Liver (tissue), 9 donors: ENCODE measurements around the gene PLCB2. TPM values are rescaled to one million over a fixed set of nuclear protein-coding genes. Genes with fewer than 3 reads are reported as not detected.

Experiments
- DNase-seq: peaks from one replicate; pipeline ENCODE4 v3.0.0-alpha.2; 2017; ENCODE audit warnings: low spot score
- H3K27ac ChIP-seq, 2 donors: one replicate each; pipeline ENCODE4 v1.7.0; 2013; ENCODE audit warnings: inconsistent platforms in 2 of 2, low read length in 2 of 2, control low read depth in 1 of 2, low read depth in 1 of 2, mild to moderate bottlenecking in 1 of 2
- H3K27me3 ChIP-seq, 4 donors: one replicate each; pipeline versions ENCODE4 v1.6.1 to v1.7.0; 2013; ENCODE audit warnings: low read length in 3 of 4, inconsistent platforms in 1 of 4, mild to moderate bottlenecking in 1 of 4, moderate library complexity in 1 of 4; ENCODE audit not compliant: control insufficient read depth in 4 of 4, insufficient read depth in 4 of 4
- H3K36me3 ChIP-seq, 4 donors: one replicate each; pipeline versions ENCODE4 v1.6.1 to v1.7.0; 2013; ENCODE audit warnings: low read length in 3 of 4, mild to moderate bottlenecking in 3 of 4, low read depth in 1 of 4, moderate library complexity in 1 of 4; ENCODE audit not compliant: control insufficient read depth in 4 of 4, insufficient read depth in 3 of 4
- H3K4me1 ChIP-seq, 4 donors: one replicate each; pipeline versions ENCODE4 v1.6.1 to v1.7.0; 2013; ENCODE audit warnings: low read length in 3 of 4, mild to moderate bottlenecking in 3 of 4, moderate library complexity in 1 of 4; ENCODE audit not compliant: control insufficient read depth in 4 of 4, insufficient read depth in 4 of 4
- H3K4me3 ChIP-seq, 3 donors: one replicate each; pipeline versions ENCODE4 v1.6.1 to v1.7.0; 2013; ENCODE audit warnings: low read length in 3 of 3, control low read depth in 1 of 3, low read depth in 1 of 3, mild to moderate bottlenecking in 1 of 3
- H3K9ac ChIP-seq, 2 donors: one replicate each; pipeline ENCODE4 v1.7.0; 2013; ENCODE audit warnings: low read length in 2 of 2, mild to moderate bottlenecking in 2 of 2, moderate library complexity in 2 of 2, control low read depth in 1 of 2, low read depth in 1 of 2
- H3K9me3 ChIP-seq, 4 donors: one replicate each; pipeline versions ENCODE4 v1.6.1 to v1.7.0; 2013; ENCODE audit warnings: low read length in 3 of 4; ENCODE audit not compliant: control insufficient read depth in 4 of 4
- EGR1 ChIP-seq, 2 donors: IDR thresholded peaks; 2 replicates each; pipeline ENCODE4 v1.6.1; 2016 to 2018; ENCODE audit warnings: antibody characterized with exemption in 2 of 2, low read depth in 2 of 2
- FOXA1 ChIP-seq: IDR thresholded peaks from 2 replicates; pipeline ENCODE4 v1.6.1; 2016; ENCODE audit warnings: antibody characterized with exemption
- FOXA2 ChIP-seq: IDR thresholded peaks from 2 replicates; pipeline ENCODE4 v1.6.1; 2016; ENCODE audit warnings: antibody characterized with exemption
- HNF4A ChIP-seq, 2 donors: conservative IDR thresholded peaks; 2 replicates each; pipeline ENCODE4 v1.6.1; 2016; ENCODE audit warnings: antibody characterized with exemption in 2 of 2, mild to moderate bottlenecking in 2 of 2
- HNF4G ChIP-seq: IDR thresholded peaks from 2 replicates; pipeline ENCODE4 v1.6.1; 2016; ENCODE audit warnings: antibody characterized with exemption
- JUND ChIP-seq, 2 donors: IDR thresholded peaks; 2 replicates each; pipeline ENCODE4 v1.6.1; 2016; ENCODE audit warnings: antibody characterized with exemption in 2 of 2
- RAD21 ChIP-seq, 2 donors: IDR thresholded peaks; 2 replicates each; pipeline ENCODE4 v1.6.1; 2016; ENCODE audit warnings: antibody characterized with exemption in 2 of 2, mild to moderate bottlenecking in 2 of 2
- RXRA ChIP-seq, 2 donors: IDR thresholded peaks; 2 replicates each; pipeline ENCODE4 v1.6.1; 2017 to 2018; ENCODE audit warnings: antibody characterized with exemption in 2 of 2, mild to moderate bottlenecking in 1 of 2
- SP1 ChIP-seq: IDR thresholded peaks from 2 replicates; pipeline ENCODE4 v1.6.1; 2018; ENCODE audit warnings: antibody characterized with exemption, mild to moderate bottlenecking
- YY1 ChIP-seq: IDR thresholded peaks from 2 replicates; pipeline ENCODE4 v1.6.1; 2016; ENCODE audit warnings: antibody characterized with exemption, mild to moderate bottlenecking
- WGBS: extraction: QIAGEN DNeasy Blood & Tissue Kit; methylation state at CpG from one replicate; pipeline ENCODE4 v1.1.7; 2013; 5-methylcytosine and 5-hydroxymethylcytosine counted together
- polyA plus RNA-seq, 2 donors: library from polyadenylated mRNA; stranded (reverse) in 1 of 2; unstranded in 1 of 2; fragments of 200-250 nt in 1 of 2; fragments of >200 nt in 1 of 2; fragmentation: Nextera tagmentation in 1 of 2; extraction: Ambion mirVana in 1 of 2; gene quantifications; one replicate each; pipeline versions ENCODE4 v1.2.1 to v1.2.3, GENCODE V29; 2013 to 2015
- total RNA-seq, 2 donors: library from RNA; depleted of rRNA; stranded (reverse); fragments of >200 nt; gene quantifications; one replicate each; pipeline ENCODE4 v1.2.3, GENCODE V29; 2014
- TF ChIP-seq, protein P1 (sequence below): IDR thresholded peaks from 2 replicates; pipeline ENCODE4 v1.6.1; 2016; ENCODE audit warnings: antibody characterized with exemption
- TF ChIP-seq, protein P2 (sequence below): IDR thresholded peaks from 2 replicates; pipeline ENCODE4 v1.6.1; 2016; ENCODE audit warnings: antibody characterized with exemption, mild to moderate bottlenecking
- TF ChIP-seq, protein P3 (sequence below): IDR thresholded peaks from 2 replicates; pipeline ENCODE4 v1.6.1; 2016; ENCODE audit warnings: antibody characterized with exemption
- TF ChIP-seq, protein P4 (sequence below): fragments of 150-350 bp; IDR thresholded peaks from 2 replicates; pipeline ENCODE4 v1.5.1; 2017; ENCODE audit warnings: improper control_type of control experiment, low read depth, low read length; ENCODE audit not compliant: missing input control
- donor health status: healthy.
- donor health status: healthy.
- donor health status: healthy.
- donor health status: healthy.
- donor health status: healthy.

Gene PLCB2
- total and polyA plus RNA-seq, 4 donors, result 2.1 to 13.3 (median 7.6) TPM

DNA sequence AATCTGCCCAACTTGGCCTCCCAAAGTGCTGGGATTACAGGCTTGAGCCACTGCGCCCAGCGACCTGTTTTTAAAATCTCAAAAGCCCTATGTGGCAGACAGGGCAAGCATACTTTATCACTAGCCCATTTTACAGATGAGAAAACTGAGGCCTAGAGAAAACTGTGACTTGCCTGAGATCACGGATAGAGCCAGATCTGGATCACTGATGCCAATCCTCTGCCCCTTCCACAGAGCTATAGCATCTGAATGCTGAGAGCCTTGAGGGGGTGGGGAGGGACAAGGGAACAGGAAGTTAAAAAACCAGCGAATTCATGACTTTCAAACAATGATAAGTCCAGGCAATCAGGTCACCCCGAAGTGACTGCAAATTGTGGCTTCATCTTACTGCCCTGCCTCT, 32.2 kb downstream of the PLCB2 start:
- Histone ChIP-seq H3K27ac (no peak overlapping the region), H3K9me3 (no peaks in the 10 kb centered on the region), H3K36me3 (no peaks in the 10 kb centered on the region), H3K9ac (no peak overlapping the region), H3K4me1 (peaks cover 7 to 19% (median 13%) of the 10 kb centered on the region in 4 donors), H3K27me3 (peaks cover 0 to 2% (median 0%) of the 10 kb centered on the region in 4 donors), H3K4me3 (no peak overlapping the region)
- 66% methylated on average over 5 of the region's 5 CpGs for WGBS
- TF ChIP-seq SP1, result no peak
- TF ChIP-seq, protein P1, sequence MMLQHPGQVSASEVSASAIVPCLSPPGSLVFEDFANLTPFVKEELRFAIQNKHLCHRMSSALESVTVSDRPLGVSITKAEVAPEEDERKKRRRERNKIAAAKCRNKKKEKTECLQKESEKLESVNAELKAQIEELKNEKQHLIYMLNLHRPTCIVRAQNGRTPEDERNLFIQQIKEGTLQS, result no peak
- TF ChIP-seq, protein P2, sequence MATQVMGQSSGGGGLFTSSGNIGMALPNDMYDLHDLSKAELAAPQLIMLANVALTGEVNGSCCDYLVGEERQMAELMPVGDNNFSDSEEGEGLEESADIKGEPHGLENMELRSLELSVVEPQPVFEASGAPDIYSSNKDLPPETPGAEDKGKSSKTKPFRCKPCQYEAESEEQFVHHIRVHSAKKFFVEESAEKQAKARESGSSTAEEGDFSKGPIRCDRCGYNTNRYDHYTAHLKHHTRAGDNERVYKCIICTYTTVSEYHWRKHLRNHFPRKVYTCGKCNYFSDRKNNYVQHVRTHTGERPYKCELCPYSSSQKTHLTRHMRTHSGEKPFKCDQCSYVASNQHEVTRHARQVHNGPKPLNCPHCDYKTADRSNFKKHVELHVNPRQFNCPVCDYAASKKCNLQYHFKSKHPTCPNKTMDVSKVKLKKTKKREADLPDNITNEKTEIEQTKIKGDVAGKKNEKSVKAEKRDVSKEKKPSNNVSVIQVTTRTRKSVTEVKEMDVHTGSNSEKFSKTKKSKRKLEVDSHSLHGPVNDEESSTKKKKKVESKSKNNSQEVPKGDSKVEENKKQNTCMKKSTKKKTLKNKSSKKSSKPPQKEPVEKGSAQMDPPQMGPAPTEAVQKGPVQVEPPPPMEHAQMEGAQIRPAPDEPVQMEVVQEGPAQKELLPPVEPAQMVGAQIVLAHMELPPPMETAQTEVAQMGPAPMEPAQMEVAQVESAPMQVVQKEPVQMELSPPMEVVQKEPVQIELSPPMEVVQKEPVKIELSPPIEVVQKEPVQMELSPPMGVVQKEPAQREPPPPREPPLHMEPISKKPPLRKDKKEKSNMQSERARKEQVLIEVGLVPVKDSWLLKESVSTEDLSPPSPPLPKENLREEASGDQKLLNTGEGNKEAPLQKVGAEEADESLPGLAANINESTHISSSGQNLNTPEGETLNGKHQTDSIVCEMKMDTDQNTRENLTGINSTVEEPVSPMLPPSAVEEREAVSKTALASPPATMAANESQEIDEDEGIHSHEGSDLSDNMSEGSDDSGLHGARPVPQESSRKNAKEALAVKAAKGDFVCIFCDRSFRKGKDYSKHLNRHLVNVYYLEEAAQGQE, result no peak
- TF ChIP-seq HNF4G, result no peak
- no peak for TF ChIP-seq EGR1 (IDR thresholded peaks at IDR 0.05; ENCODE audit: low read depth in 2 of 2)
- no peak for TF ChIP-seq FOXA1
- no peak for TF ChIP-seq RXRA (IDR thresholded peaks at IDR 0.05)
- no peak for TF ChIP-seq FOXA2
- no peak for TF ChIP-seq JUND (IDR thresholded peaks at IDR 0.05)
- TF ChIP-seq, protein P3, sequence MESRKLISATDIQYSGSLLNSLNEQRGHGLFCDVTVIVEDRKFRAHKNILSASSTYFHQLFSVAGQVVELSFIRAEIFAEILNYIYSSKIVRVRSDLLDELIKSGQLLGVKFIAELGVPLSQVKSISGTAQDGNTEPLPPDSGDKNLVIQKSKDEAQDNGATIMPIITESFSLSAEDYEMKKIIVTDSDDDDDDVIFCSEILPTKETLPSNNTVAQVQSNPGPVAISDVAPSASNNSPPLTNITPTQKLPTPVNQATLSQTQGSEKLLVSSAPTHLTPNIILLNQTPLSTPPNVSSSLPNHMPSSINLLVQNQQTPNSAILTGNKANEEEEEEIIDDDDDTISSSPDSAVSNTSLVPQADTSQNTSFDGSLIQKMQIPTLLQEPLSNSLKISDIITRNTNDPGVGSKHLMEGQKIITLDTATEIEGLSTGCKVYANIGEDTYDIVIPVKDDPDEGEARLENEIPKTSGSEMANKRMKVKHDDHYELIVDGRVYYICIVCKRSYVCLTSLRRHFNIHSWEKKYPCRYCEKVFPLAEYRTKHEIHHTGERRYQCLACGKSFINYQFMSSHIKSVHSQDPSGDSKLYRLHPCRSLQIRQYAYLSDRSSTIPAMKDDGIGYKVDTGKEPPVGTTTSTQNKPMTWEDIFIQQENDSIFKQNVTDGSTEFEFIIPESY, result no peak
- TF ChIP-seq YY1, result no peak
- TF ChIP-seq, protein P4, sequence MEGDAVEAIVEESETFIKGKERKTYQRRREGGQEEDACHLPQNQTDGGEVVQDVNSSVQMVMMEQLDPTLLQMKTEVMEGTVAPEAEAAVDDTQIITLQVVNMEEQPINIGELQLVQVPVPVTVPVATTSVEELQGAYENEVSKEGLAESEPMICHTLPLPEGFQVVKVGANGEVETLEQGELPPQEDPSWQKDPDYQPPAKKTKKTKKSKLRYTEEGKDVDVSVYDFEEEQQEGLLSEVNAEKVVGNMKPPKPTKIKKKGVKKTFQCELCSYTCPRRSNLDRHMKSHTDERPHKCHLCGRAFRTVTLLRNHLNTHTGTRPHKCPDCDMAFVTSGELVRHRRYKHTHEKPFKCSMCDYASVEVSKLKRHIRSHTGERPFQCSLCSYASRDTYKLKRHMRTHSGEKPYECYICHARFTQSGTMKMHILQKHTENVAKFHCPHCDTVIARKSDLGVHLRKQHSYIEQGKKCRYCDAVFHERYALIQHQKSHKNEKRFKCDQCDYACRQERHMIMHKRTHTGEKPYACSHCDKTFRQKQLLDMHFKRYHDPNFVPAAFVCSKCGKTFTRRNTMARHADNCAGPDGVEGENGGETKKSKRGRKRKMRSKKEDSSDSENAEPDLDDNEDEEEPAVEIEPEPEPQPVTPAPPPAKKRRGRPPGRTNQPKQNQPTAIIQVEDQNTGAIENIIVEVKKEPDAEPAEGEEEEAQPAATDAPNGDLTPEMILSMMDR, result no peak
- DNase-seq, result no peak

DNA sequence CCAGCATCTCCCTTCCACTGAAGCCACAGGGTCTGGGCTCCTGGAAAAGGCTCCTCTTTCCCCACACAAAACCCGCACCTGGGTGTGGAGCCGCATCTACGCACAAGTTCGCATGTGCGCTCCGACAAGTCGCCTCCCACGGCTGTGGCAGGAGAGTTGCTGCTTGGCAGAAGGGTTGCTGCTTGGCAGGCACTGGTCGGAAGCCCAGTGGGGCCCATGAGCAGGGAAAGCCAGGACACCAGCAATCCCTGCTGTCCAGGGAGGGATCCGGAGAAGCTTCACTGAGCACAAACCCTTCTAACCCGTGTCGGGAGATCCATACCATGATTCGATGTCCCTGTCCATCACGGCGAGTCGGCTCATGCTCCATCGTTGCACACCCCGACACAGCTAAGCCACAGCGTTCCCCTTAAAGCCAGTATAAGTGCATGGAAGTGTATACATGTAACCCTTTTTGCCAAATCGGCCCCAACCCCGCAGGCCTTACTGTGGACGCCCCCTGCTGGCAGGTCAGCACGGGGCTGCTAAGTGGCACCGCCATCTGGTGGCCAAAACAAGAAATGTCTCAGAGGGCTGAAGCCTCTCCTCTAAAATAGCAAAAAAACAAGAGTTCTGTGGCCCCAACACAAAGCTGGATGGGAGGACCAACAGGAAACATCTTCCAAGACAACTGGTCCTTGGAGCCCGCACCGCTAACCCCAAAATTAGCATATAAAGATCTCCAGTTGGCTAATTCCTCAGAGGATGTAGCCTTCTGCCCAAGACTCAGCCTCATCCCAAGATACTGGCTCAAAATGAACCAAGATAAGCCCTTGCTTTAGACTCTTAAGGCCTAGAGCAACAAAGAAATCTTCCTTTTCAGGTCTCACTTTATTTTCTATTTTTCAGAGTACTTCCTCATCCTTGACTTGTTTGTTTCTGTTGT, 33.1 kb downstream of the PLCB2 start:
- no peaks in the 10 kb centered on the region for H3K9me3 ChIP-seq
- DNase-seq, result peak; percentile 89
- H3K36me3 ChIP-seq, result no peaks in the 10 kb centered on the region
- no peak overlapping the region for H3K27ac ChIP-seq
- no peak overlapping the region for H3K4me3 ChIP-seq
- H3K27me3 ChIP-seq, result no peaks in the 10 kb centered on the region
- peaks cover 7 to 19% (median 12%) of the 10 kb centered on the region in 4 donors for H3K4me1 ChIP-seq
- H3K9ac ChIP-seq, result no peak overlapping the region
- WGBS, result 55% methylated on average over 26 of the region's 26 CpGs
- no peak for TF ChIP-seq HNF4G
- TF ChIP-seq RAD21 (IDR thresholded peaks at IDR 0.05), result peak; percentile 99 to 100
- TF ChIP-seq HNF4A (conservative IDR thresholded peaks at IDR 0.05), result peak in 1 of 2 donors; percentile 21
- peak; percentile 5 to 18 for TF ChIP-seq RXRA (IDR thresholded peaks at IDR 0.05)
- TF ChIP-seq, protein P4, result peak; percentile 100
